Neutrophil (primary cell): ENCODE data around the gene TMTC1.

Experiments
- H3K27ac ChIP-seq: fragments of 200-600 bp; sonication (generic); 2 replicates; pipeline ENCODE4 v1.5.1; 2016; ENCODE audit warnings: mild to moderate bottlenecking, moderate library complexity
- H3K27me3 ChIP-seq: fragments of 200-600 bp; sonication (generic); 2 replicates; pipeline ENCODE4 v1.6.0; 2016; ENCODE audit warnings: mild to moderate bottlenecking
- H3K36me3 ChIP-seq: fragments of 200-600 bp; sonication (generic); 2 replicates; pipeline ENCODE4 v1.5.1; 2017
- H3K4me1 ChIP-seq, 2 experiments: fragments of 200-600 bp in 1 of 2; sonication (generic) in 1 of 2; 1 replicate in 1 of 2; 2 replicates in 1 of 2; pipeline versions ENCODE4 v1.5.1 to v1.6.1; 2013 to 2016; ENCODE audit warnings: low read depth in 1 of 2, low read length in 1 of 2, mild to moderate bottlenecking in 1 of 2, moderate library complexity in 1 of 2; ENCODE audit not compliant: control insufficient read depth in 1 of 2, insufficient read depth in 1 of 2
- H3K4me3 ChIP-seq, 2 experiments: fragments of 200-600 bp in 1 of 2; sonication (generic) in 1 of 2; 1 replicate in 1 of 2; 2 replicates in 1 of 2; pipeline ENCODE4 v1.5.1; 2013 to 2016; ENCODE audit warnings: low read depth in 1 of 2, low read length in 1 of 2, mild to moderate bottlenecking in 1 of 2, moderate library complexity in 1 of 2
- H3K9me3 ChIP-seq: fragments of 200-600 bp; sonication (generic); 2 replicates; pipeline ENCODE4 v1.5.1; 2016
- CTCF ChIP-seq: fragments of 200-600 bp; sonication (generic); IDR thresholded peaks from 2 replicates; pipeline ENCODE4 v1.5.1; 2016; ENCODE audit warnings: antibody characterized with exemption

TMTC1 gene

GRCh38 chr12:29807129-29807528 lies 23.4 kb upstream of the TMTC1 start:
- no peaks in the 10 kb centered on the region for H3K27me3 ChIP-seq
- TF ChIP-seq CTCF: no peak
- no peak overlapping the region for H3K27ac ChIP-seq
- H3K4me1 ChIP-seq: no peaks in the 10 kb centered on the region
- H3K9me3 ChIP-seq: no peaks in the 10 kb centered on the region
- no peaks in the 10 kb centered on the region for H3K36me3 ChIP-seq
- no peak overlapping the region for H3K4me3 ChIP-seq

- Histone ChIP-seq H3K4me1 (no peaks in the 10 kb centered on the region), H3K27me3 (no peaks in the 10 kb centered on the region), H3K36me3 (no peaks in the 10 kb centered on the region), H3K9me3 (no peaks in the 10 kb centered on the region), H3K27ac (no peak overlapping the region), H3K4me3 (no peak overlapping the region)
- no peak for TF ChIP-seq CTCF
These were observed 20.3 kb upstream of the TMTC1 start for GRCh38 chr12:29804019-29804418.

- Histone ChIP-seq H3K36me3 (no peaks in the 10 kb centered on the region), H3K9me3 (no peaks in the 10 kb centered on the region), H3K27me3 (peaks cover 12% of the 10 kb centered on the region), H3K4me3 (no peak overlapping the region), H3K27ac (no peak overlapping the region), H3K4me1 (no peaks in the 10 kb centered on the region)
- TF ChIP-seq CTCF: no peak
These were observed 15.8 kb upstream of the TMTC1 start for GRCh38 chr12:29799591-29799990.

- no peaks in the 10 kb centered on the region for H3K4me1 ChIP-seq
- TF ChIP-seq CTCF: no peak
- H3K4me3 ChIP-seq: no peak overlapping the region
- peaks cover 6% of the 10 kb centered on the region for H3K9me3 ChIP-seq
- H3K27ac ChIP-seq: no peak overlapping the region
- peaks cover 12% of the 10 kb centered on the region for H3K27me3 ChIP-seq
- no peaks in the 10 kb centered on the region for H3K36me3 ChIP-seq
These were observed 14.0 kb upstream of the TMTC1 start for GRCh38 chr12:29797565-29798355.

GRCh38 chr12:29796823-29797263 lies 13.1 kb upstream of the TMTC1 start:
- no peaks in the 10 kb centered on the region for H3K4me1 ChIP-seq
- no peak overlapping the region for H3K27ac ChIP-seq
- peaks cover 15% of the 10 kb centered on the region for H3K9me3 ChIP-seq
- no peaks in the 10 kb centered on the region for H3K36me3 ChIP-seq
- no peak for TF ChIP-seq CTCF
- peaks cover 12% of the 10 kb centered on the region for H3K27me3 ChIP-seq
- H3K4me3 ChIP-seq: no peak overlapping the region
